Panc1 (cell line): ENCODE data around the gene PABPC5.

Source experiments
- SIN3A ChIP-seq: IDR thresholded peaks from 2 replicates; pipeline ENCODE4 v1.6.1; 2012; ENCODE audit warnings: low read depth, mild to moderate bottlenecking, low read length, moderate library complexity, borderline replicate concordance; ENCODE audit not compliant: insufficient read depth
- TF ChIP-seq, protein P1 (sequence below): fragments of 450-650 bp; IDR thresholded peaks from 2 replicates; pipeline ENCODE4 v1.5.1; 2017; ENCODE audit warnings: mild to moderate bottlenecking
- TF ChIP-seq, protein P2 (sequence below), 2 experiments: IDR thresholded peaks; 2 replicates each; pipeline ENCODE4 v1.6.1; 2011 to 2012; ENCODE audit warnings: low read depth in 2 of 2, control low read depth in 1 of 2, low read length in 1 of 2, mild to moderate bottlenecking in 1 of 2, moderate library complexity in 1 of 2; ENCODE audit not compliant: insufficient read depth in 1 of 2

DNA sequence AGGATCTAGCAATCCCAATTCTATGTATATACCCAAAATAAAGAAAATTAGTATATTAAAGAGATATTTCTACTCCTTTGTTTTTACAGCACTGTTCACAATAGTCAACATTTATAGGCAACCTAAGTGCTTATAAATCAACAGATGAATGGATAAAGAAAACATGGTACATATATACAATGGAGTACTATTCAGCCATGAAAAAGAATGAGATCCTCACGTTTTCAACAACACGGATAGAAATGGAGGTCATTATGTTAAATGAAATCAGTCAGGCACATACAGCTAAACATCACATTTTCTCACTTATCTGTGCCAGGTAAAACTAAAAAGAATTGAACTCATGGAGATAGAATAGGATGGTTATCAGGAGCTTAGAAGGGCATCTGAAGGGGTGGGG, 45.6 kb upstream of the PABPC5 start:
- TF ChIP-seq, protein P1, sequence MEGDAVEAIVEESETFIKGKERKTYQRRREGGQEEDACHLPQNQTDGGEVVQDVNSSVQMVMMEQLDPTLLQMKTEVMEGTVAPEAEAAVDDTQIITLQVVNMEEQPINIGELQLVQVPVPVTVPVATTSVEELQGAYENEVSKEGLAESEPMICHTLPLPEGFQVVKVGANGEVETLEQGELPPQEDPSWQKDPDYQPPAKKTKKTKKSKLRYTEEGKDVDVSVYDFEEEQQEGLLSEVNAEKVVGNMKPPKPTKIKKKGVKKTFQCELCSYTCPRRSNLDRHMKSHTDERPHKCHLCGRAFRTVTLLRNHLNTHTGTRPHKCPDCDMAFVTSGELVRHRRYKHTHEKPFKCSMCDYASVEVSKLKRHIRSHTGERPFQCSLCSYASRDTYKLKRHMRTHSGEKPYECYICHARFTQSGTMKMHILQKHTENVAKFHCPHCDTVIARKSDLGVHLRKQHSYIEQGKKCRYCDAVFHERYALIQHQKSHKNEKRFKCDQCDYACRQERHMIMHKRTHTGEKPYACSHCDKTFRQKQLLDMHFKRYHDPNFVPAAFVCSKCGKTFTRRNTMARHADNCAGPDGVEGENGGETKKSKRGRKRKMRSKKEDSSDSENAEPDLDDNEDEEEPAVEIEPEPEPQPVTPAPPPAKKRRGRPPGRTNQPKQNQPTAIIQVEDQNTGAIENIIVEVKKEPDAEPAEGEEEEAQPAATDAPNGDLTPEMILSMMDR: no peak
- TF ChIP-seq, protein P2, sequence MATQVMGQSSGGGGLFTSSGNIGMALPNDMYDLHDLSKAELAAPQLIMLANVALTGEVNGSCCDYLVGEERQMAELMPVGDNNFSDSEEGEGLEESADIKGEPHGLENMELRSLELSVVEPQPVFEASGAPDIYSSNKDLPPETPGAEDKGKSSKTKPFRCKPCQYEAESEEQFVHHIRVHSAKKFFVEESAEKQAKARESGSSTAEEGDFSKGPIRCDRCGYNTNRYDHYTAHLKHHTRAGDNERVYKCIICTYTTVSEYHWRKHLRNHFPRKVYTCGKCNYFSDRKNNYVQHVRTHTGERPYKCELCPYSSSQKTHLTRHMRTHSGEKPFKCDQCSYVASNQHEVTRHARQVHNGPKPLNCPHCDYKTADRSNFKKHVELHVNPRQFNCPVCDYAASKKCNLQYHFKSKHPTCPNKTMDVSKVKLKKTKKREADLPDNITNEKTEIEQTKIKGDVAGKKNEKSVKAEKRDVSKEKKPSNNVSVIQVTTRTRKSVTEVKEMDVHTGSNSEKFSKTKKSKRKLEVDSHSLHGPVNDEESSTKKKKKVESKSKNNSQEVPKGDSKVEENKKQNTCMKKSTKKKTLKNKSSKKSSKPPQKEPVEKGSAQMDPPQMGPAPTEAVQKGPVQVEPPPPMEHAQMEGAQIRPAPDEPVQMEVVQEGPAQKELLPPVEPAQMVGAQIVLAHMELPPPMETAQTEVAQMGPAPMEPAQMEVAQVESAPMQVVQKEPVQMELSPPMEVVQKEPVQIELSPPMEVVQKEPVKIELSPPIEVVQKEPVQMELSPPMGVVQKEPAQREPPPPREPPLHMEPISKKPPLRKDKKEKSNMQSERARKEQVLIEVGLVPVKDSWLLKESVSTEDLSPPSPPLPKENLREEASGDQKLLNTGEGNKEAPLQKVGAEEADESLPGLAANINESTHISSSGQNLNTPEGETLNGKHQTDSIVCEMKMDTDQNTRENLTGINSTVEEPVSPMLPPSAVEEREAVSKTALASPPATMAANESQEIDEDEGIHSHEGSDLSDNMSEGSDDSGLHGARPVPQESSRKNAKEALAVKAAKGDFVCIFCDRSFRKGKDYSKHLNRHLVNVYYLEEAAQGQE (IDR thresholded peaks at IDR 0.05; ENCODE audit: insufficient read depth in 1 of 2, low read depth in 2 of 2, low read length in 1 of 2): no peak
- TF ChIP-seq SIN3A: no peak
